Upper lobe of left lung (tissue), 6 donors: ENCODE results near the gene RFX7. TPM values are rescaled to one million over a fixed set of nuclear protein-coding genes. Genes with fewer than 3 reads are reported as not detected.

ENCODE experiments used
- ATAC-seq, 2 donors: fragments of 200-7000 bp; cut with Tn5 transposase; one replicate each; pipeline ENCODE4 v1.9.1; 2022; ENCODE audit warnings: mild to moderate bottlenecking in 2 of 2, moderate library complexity in 2 of 2; ENCODE audit not compliant: low FRiP score in 2 of 2
- DNase-seq, 2 donors: peaks; one replicate each; pipeline ENCODE4 v3.0.0-alpha.2; 2019 to 2020
- H3K27ac ChIP-seq, 4 donors: fragments of 200-600 bp; sonication (generic); one replicate each; pipeline ENCODE4 v1.5.1; 2016 to 2019
- H3K27me3 ChIP-seq, 4 donors: fragments of 200-600 bp; sonication (generic); one replicate each; pipeline ENCODE4 v1.5.1; 2017 to 2019
- H3K36me3 ChIP-seq, 4 donors: fragments of 200-600 bp; sonication (generic); one replicate each; pipeline ENCODE4 v1.5.1; 2016 to 2019
- H3K4me1 ChIP-seq, 4 donors: fragments of 200-600 bp; sonication (generic); one replicate each; pipeline ENCODE4 v1.5.1; 2018 to 2019
- H3K4me3 ChIP-seq, 4 donors: fragments of 200-600 bp; sonication (generic); one replicate each; pipeline ENCODE4 v1.5.1; 2017 to 2019; ENCODE audit warnings: mild to moderate bottlenecking in 2 of 4, moderate library complexity in 1 of 4
- H3K9me3 ChIP-seq, 4 donors: fragments of 200-600 bp; sonication (generic); one replicate each; pipeline ENCODE4 v1.5.1; 2018 to 2019
- EP300 ChIP-seq, 4 donors: sonication (generic); formaldehyde crosslinking; IDR thresholded peaks; one replicate each; pipeline ENCODE4 v1.5.1; 2017; ENCODE audit warnings: antibody characterized with exemption in 4 of 4, control low read depth in 2 of 4
- POLR2A ChIP-seq, 4 donors: fragments of 450-650 bp; IDR thresholded peaks; one replicate each; pipeline ENCODE4 v1.5.1; 2016 to 2017; ENCODE audit warnings: antibody characterized with exemption in 4 of 4, mild to moderate bottlenecking in 2 of 4
- POLR2AphosphoS5 ChIP-seq, 2 donors: sonication (generic); formaldehyde crosslinking; IDR thresholded peaks; one replicate each; pipeline ENCODE4 v1.5.1; 2017; ENCODE audit warnings: antibody characterized with exemption in 2 of 2
- WGBS, 2 donors: methylation state at CpG; one replicate each; pipeline ENCODE4 v1.1.5; 2017 to 2018; 5-methylcytosine and 5-hydroxymethylcytosine counted together
- total RNA-seq, 6 donors: library from RNA; depleted of rRNA in 4 of 6; stranded (reverse); fragments of >200 nt in 4 of 6; gene quantifications; one replicate each; pipeline versions ENCODE4 v1.1.0 to v1.2.1, GENCODE V29; 2016 to 2021
- TF ChIP-seq, protein P1 (sequence below), 6 experiments: fragments of 450-650 bp in 4 of 6; fragments of 200-600 bp in 2 of 6; sonication (generic) in 2 of 6; IDR thresholded peaks; one replicate each; pipeline ENCODE4 v1.5.1; 2016 to 2019; ENCODE audit warnings: antibody characterized with exemption in 6 of 6
- donor health status: DM: no; HTN: no; CAD: no; lungs with moderate emphysema.
- donor health status: DM: no; HTN: yes; CAD: no; lungs with severe emphysema.

The RFX7 gene
- 10 to 100 TPM in 4 of 6 donors, 1 to 10 TPM in 2; 8.0 to 17.9 (median 12.5) TPM for total RNA-seq

DNA sequence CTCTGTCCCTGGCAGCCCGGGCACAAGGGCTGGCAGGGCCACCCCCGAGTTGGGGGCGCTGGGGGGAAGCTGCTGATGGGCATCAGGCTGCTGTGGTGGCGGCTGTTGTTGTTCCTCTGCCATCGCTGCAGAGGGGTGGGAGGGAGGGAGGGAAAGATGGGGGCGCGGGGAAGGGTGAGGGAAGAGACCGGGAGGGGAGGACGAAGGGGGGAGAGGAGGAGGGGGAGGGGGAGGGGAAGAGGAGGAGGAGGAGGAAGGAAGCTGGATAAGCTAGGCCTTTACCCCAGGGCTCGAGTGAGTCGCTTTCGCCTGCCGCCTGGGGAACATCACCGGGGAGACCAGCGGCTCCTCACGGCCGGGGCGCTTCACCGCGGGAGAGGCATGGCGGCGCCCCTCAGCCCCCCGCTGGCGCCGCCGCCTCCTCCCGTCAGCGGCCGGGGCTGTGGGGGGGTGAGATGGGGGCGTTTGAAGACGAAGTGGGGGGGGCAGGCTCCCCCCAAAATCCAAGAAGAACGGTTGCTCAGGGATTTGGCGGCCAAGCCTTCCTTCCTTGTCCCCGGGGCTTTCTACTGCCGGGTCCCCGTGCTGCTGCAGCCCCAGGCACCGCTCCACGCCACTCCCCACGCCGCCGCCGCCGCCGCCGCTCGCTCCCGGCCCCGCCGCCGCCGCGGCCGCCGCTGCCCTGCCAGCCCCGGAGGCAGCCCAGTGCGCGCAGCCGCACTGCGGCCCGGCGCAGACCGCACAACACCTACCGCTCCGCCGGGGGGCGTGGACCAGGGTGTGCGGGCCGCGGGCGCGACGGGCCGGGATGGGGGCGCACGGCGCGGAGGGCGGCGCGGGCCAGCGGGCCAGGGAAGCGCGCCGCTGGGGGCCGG lies at the start of gene RFX7:
Gene RFX7 (minus strand): TSS at position 717 of the 875 bp plus-strand sequence. CDS start 594 bp downstream, at position 123.
- H3K27ac ChIP-seq = peak within 1 kb of the TSS; percentile 86 to 96 (median 88)
- H3K36me3 ChIP-seq = no peaks in the 10 kb centered on the region
- peak in 1 of 2 donors; percentile 12 for TF ChIP-seq POLR2AphosphoS5 (IDR thresholded peaks at IDR 0.05)
- TF ChIP-seq EP300 (IDR thresholded peaks at IDR 0.05) = no peak
- TF ChIP-seq, protein P1, sequence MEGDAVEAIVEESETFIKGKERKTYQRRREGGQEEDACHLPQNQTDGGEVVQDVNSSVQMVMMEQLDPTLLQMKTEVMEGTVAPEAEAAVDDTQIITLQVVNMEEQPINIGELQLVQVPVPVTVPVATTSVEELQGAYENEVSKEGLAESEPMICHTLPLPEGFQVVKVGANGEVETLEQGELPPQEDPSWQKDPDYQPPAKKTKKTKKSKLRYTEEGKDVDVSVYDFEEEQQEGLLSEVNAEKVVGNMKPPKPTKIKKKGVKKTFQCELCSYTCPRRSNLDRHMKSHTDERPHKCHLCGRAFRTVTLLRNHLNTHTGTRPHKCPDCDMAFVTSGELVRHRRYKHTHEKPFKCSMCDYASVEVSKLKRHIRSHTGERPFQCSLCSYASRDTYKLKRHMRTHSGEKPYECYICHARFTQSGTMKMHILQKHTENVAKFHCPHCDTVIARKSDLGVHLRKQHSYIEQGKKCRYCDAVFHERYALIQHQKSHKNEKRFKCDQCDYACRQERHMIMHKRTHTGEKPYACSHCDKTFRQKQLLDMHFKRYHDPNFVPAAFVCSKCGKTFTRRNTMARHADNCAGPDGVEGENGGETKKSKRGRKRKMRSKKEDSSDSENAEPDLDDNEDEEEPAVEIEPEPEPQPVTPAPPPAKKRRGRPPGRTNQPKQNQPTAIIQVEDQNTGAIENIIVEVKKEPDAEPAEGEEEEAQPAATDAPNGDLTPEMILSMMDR (IDR thresholded peaks at IDR 0.05) = peak in 4 of 6 experiments; percentile 6 to 46 (median 30)
- peak in 1 of 4 donors; percentile 28 for TF ChIP-seq POLR2A (IDR thresholded peaks at IDR 0.05)
- H3K4me1 ChIP-seq = peaks cover 22 to 36% (median 29%) of the 10 kb centered on the region in 4 donors
- DNase-seq = peak; percentile 78 to 96
- no peaks in the 10 kb centered on the region for H3K9me3 ChIP-seq
- H3K27me3 ChIP-seq = no peaks in the 10 kb centered on the region
- peak; percentile 79 to 92 for ATAC-seq
- H3K4me3 ChIP-seq = peak within 1 kb of the TSS; percentile 77 to 94 (median 87)
- WGBS, 2 donors = 0 to 1% methylated on average over 28 to 41 of the region's 85 CpGs

DNA sequence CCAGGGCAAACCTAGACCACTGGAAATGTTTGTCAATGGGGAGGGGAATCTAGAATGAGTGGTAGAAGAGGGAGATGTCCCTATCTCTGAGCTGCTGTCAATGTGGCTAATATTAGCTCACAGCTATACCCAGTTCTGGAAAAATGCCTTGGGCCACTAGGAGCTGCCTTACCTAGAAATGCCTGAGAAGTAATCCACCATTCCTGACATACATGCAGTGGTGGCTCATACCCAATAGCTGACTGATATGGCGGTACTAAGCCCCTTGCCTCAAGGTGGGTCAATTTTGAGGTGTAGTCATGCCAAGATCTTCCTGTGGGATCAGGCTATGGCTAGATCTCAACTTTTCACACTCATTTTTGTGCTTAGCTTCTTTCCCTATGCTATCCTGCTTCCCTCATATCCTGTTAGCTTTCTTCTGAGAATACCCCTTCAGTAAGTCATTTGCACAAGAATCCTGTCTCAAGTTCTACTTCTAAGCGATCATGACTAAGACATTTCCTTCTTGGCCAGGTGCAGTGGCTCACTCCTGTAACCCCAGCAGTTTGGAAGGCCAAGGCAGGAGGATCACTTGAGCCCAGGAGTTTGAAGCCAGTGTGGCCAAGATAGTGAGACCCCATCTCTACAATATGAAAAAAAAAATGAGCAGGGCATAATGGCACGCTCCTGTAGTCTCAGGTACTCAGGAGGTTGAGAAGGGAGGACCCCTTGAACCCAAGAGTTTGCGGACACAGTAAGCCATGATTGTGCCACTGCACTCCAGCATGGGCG lies 49.1 kb upstream of the RFX7 start:
- H3K27me3 ChIP-seq = no peaks in the 10 kb centered on the region
- H3K27ac ChIP-seq = no peak overlapping the region
- no peak overlapping the region for H3K4me3 ChIP-seq
- TF ChIP-seq POLR2A (IDR thresholded peaks at IDR 0.05) = no peak
- no peak for TF ChIP-seq POLR2AphosphoS5 (IDR thresholded peaks at IDR 0.05)
- no peak for TF ChIP-seq EP300 (IDR thresholded peaks at IDR 0.05)
- 96 to 97% methylated on average over 5 of the region's 5 CpGs for WGBS, 2 donors
- H3K4me1 ChIP-seq = no peaks in the 10 kb centered on the region
- no peaks in the 10 kb centered on the region for H3K36me3 ChIP-seq
- H3K9me3 ChIP-seq = peaks cover 0 to 8% (median 2%) of the 10 kb centered on the region in 4 donors
- DNase-seq (no peak), ATAC-seq (no peak)

DNA sequence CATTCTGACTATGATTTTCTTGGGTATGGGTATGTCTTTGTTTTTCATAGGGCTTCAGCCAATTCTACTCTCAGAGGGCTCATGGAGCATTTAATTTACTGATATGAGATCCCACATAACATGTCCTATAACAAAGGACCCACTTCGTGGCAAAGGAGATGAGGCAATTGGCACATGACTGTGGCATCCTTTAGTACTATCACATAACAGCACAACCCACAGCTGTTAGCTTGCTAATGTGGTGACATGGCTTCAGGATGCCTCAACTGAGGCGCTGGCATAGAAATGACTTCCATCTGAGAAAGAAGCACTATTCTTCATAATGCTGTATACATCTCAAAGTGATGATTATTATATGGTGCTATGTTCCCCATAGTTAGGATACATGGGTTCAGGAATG lies 48.1 kb upstream of the RFX7 start:
- no peak for DNase-seq
- no peak for ATAC-seq
- Histone ChIP-seq H3K9me3 (peaks cover 0 to 8% (median 2%) of the 10 kb centered on the region in 4 donors), H3K27ac (no peak overlapping the region), H3K4me1 (no peaks in the 10 kb centered on the region), H3K27me3 (no peaks in the 10 kb centered on the region), H3K4me3 (no peak overlapping the region), H3K36me3 (no peaks in the 10 kb centered on the region)
- 89 to 95% methylated on average over 2 of the region's 2 CpGs for WGBS, 2 donors
- no peak for TF ChIP-seq POLR2AphosphoS5 (IDR thresholded peaks at IDR 0.05)
- no peak for TF ChIP-seq POLR2A (IDR thresholded peaks at IDR 0.05)
- no peak for TF ChIP-seq EP300 (IDR thresholded peaks at IDR 0.05)
- TF ChIP-seq, protein P1 (IDR thresholded peaks at IDR 0.05) = no peak

GRCh38 chr15:56286213-56286612 lies 42.5 kb upstream of the RFX7 start:
- H3K9me3 ChIP-seq = peaks cover 0 to 8% (median 2%) of the 10 kb centered on the region in 4 donors
- H3K36me3 ChIP-seq = no peaks in the 10 kb centered on the region
- DNase-seq (no peak), ATAC-seq (no peak)
- H3K4me3 ChIP-seq = no peak overlapping the region
- 76 to 90% methylated on average over 3 of the region's 3 CpGs for WGBS, 2 donors
- TF ChIP-seq EP300 (IDR thresholded peaks at IDR 0.05) (no peak), POLR2AphosphoS5 (IDR thresholded peaks at IDR 0.05) (no peak), POLR2A (IDR thresholded peaks at IDR 0.05) (no peak)
- TF ChIP-seq, protein P1 (IDR thresholded peaks at IDR 0.05) = no peak
- no peaks in the 10 kb centered on the region for H3K27me3 ChIP-seq
- no peaks in the 10 kb centered on the region for H3K4me1 ChIP-seq
- H3K27ac ChIP-seq = no peak overlapping the region

GRCh38 chr15:56281145-56281544 lies 37.5 kb upstream of the RFX7 start:
- WGBS, 2 donors = 78 to 79% methylated on average over 6 of the region's 6 CpGs
- Histone ChIP-seq H3K9me3 (no peaks in the 10 kb centered on the region), H3K4me3 (no peak overlapping the region), H3K36me3 (no peaks in the 10 kb centered on the region), H3K4me1 (no peaks in the 10 kb centered on the region), H3K27me3 (no peaks in the 10 kb centered on the region), H3K27ac (no peak overlapping the region)
- ATAC-seq (no peak), DNase-seq (no peak)
- TF ChIP-seq EP300 (IDR thresholded peaks at IDR 0.05) = no peak
- no peak for TF ChIP-seq POLR2AphosphoS5 (IDR thresholded peaks at IDR 0.05)
- TF ChIP-seq, protein P1 (IDR thresholded peaks at IDR 0.05) = no peak
- no peak for TF ChIP-seq POLR2A (IDR thresholded peaks at IDR 0.05)
